GM12878 (cell line): Measurements from ENCODE around the gene UAP1L1.

Source experiments
- EZH2 ChIP-seq: IDR thresholded peaks from 2 replicates; pipeline ENCODE4 v1.6.1; 2012; ENCODE audit warnings: low read depth, mild to moderate bottlenecking, control low read depth, inconsistent platforms, low read length, borderline replicate concordance; ENCODE audit not compliant: control insufficient read depth
- NFYB ChIP-seq: IDR thresholded peaks from 2 replicates; pipeline ENCODE4 v1.6.1; 2011; ENCODE audit warnings: low read depth, mild to moderate bottlenecking, low read length, improper control_type of control experiment, moderate library complexity; ENCODE audit not compliant: insufficient read depth
- TAF1 ChIP-seq: IDR thresholded peaks from 2 replicates; pipeline ENCODE4 v1.6.1; 2011; ENCODE audit warnings: mild to moderate bottlenecking, low read depth, low read length, borderline replicate concordance

DNA sequence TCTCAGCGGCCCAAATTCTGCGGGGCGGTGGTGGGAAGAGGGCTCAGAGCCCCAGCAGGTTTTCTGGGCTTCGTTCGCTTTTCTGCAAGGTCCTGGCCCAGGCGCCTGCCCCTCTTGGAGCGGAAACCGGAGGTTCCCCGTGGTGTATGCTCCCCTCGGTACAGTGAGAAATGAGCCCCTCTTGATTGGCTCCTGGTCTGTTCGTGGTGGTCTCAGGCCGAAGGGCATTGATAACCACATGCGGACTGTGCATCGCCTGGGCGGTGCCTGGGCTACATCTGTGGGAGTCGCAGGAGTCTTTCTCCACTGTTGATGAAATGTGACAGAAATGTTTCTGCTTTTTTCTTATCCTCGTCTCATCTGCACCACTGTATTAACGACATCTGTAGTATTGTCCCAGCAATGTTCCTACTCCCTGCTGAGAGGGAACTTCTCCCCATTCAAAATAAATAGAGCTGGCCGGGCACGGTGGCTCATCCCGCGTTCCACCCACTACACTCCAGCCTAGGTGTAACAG is 10.2 kb downstream of the UAP1L1 start:
- TF ChIP-seq NFYB (no peak), EZH2 (no peak), TAF1 (no peak)
